ENCODE data around the gene DNM3.

DNM3 gene

DNA sequence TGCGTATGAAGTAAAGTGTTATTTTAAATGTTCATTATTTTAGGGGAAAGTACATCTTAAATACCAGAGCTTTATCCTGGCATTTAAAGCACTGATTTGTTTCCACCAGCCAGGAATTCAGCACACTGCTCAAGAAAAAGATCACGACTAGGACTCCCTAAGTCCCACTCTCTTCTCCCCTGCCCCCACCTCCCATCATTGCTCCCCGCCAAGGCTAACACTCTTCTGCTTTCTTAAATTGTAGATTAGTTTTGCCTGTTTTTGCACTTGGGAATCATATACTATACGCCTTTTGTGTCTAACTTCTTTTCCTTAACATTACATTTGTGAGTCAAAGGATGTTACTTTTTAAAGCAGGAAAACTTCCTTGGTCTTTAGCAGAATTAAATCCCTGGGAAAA is 541.7 kb downstream of the DNM3 start:
- no peak for DNase-seq

DNA sequence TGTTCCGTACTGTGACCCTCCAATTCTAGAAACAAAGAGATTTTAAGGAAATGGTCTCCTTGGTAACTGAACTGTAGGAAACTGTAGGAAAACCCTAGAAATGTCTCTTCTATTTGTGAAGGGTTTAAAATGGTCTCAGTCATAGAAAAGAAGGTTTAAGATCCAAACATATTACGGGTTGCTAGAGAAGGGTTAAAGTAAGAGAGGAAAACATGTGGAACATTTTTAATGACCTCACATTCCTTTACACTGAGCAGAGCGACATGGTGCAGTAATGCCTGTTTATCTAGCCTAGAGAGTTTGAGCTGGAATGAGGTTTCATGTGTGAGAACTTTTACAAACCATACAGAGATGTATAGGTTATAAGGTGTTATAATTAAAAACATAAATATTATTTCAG is 542.2 kb downstream of the DNM3 start:
- no peak for DNase-seq

DNA sequence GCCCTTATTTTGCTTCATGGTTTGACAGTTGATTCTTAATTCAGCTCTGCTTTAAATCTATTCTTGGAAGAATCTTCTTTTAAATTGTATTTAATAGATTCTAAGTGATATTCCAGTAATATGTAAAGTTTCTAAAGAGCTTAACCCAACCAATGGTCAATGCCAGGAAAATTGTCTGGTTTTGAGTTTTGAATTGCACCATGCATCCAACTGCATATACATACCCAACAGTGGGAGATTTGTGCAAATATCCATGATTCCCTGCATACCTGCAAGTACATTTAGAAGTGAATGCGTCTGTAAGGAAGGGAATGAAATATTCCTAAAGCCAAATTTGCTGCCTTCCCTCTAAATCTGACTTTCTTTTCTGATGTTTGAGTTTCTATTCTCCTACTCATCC is 543.4 kb downstream of the DNM3 start:
- no peak for DNase-seq

- DNase-seq: no peak
Measured at GRCh38 chr1:172386046-172386445, 544.7 kb downstream of the DNM3 start.

DNA sequence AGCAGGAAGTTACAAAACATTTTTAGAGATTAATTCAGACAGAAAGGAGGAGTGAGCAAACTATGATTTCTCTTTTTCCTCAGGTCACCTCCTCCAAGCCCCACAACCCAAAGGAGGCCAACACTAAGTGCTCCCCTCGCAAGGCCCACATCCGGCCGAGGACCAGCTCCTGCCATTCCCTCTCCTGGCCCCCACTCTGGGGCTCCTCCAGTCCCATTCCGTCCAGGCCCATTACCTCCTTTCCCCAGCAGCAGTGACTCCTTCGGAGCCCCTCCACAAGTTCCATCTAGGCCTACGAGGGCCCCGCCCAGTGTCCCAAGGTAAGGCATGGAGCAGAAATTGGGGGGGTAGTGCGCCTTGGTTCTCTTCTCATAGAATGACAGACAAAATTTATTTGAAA is 547.2 kb downstream of the DNM3 start:
- DNase-seq: no peak

DNA sequence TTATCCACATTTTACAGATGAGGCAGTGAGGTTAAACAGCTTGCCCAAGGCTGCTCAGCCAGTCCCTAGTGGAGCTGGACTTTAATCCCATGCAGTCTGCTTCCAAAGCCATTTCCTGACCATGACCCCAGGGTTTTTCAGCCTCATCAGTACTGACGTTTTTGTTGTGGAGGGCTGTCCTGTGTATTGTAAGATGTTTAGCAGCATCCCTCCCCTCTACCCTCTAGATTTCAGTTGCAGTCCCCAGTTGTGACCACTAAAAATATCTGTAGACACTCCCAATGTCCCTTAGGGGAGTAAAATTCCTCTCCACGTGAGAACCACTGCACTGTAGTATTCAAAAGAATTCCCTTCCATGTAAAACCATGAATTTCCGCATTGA is 549.0 kb downstream of the DNM3 start:
- DNase-seq: no peak

GRCh38 chr1:172390683-172391551 is 549.6 kb downstream of the DNM3 start:
- no peak for DNase-seq

GRCh38 chr1:172391976-172392375 is 550.7 kb downstream of the DNM3 start:
- no peak for DNase-seq

DNA sequence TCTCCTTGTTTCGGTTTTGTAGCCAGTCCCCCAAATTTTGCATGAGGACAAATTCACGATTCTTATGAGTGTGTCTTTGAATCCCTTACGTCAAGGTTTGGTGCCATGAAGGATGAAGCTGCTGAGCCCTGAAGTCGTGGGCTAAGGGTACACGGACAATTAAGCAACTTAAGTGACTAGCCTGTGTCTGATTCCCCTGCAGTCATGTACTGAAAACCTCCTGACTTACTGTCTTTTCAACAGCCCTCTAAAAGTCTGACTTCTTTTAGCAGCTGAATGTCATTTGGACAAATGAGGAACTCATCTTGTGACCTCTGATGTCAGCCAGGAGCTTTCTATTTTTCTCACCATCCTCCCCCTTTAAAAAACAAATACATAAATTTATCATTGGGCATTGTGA is 552.1 kb downstream of the DNM3 start:
- no peak for DNase-seq

- DNase-seq: no peak
Measured at GRCh38 chr1:172394141-172394751, 552.9 kb downstream of the DNM3 start.

DNA sequence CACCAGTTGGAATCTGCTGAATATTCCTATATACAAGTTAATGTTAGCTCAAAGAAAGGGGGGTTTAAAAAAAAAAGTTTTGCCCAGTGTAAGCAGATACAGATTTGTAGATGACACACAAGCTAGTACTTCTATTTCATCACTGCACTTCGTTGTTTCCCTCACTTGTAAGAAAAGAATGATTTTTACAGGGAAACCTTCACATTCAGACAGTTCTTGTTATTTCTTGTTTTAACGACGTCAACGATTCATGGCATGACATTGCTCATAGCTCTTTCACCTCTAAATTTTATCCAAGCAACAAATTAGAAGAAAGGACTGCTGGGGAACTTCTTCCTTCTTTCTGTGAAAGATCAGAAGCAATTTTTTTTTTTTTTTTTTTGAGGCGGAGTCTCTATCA is 553.5 kb downstream of the DNM3 start:
- DNase-seq: no peak

DNA sequence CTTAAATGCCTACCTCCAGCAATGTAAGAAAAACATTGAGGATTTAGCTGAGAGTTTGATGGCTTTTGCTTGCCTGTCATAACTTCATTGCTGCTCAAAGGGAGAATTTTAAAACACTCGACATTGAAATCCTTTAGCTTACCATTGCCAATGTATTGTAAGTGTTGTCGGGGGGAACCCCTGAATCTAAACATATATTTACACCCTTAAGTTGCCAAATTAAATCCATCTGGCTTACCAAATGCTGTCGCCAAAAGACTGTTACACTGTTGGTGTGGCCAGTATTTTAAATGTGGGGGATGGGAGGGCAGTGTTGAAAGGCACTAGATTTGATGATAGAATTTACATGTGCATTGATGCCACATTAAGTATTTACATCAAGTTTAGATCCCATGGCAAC is 554.3 kb downstream of the DNM3 start:
- DNase-seq: no peak

DNA sequence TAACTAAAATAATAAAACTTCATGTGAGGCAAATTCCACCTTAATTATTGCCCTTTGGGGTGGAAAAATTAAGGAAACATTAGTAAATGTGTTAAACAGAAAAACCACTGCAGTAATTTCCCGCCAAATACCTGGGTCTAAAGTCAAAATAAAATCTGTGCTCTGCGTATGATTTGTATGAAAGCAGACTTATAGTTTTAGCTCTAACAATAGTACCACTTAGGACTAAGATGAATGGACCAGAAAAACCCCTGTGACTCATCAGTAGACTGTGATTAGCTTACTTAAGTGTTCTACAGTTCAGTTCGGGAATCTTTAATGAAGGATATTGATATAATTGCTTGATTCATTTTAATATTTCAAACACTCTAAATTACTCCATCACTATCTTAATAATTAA is 555.9 kb downstream of the DNM3 start:
- no peak for DNase-seq

- DNase-seq: no peak
Measured at GRCh38 chr1:172397633-172398032, 556.3 kb downstream of the DNM3 start.

DNA sequence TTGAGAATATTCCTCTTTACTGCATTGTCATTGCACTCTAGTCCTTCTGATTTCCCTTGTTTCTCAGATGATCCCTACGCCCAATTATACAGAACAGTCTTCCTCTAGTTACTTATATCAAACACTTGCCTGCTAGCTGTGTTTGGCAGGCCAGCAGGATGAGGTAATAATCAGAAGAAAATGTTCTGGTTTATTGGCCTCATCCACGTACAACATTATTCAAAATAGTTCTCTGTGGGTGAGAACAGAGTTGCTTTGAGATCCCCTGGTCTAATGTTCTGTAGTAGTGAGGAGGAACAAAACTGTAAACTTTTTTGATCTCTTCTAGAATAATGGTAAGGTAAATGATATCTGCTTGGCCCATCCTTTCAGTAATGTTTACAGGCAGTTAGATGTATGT is 556.9 kb downstream of the DNM3 start:
- DNase-seq: no peak

DNA sequence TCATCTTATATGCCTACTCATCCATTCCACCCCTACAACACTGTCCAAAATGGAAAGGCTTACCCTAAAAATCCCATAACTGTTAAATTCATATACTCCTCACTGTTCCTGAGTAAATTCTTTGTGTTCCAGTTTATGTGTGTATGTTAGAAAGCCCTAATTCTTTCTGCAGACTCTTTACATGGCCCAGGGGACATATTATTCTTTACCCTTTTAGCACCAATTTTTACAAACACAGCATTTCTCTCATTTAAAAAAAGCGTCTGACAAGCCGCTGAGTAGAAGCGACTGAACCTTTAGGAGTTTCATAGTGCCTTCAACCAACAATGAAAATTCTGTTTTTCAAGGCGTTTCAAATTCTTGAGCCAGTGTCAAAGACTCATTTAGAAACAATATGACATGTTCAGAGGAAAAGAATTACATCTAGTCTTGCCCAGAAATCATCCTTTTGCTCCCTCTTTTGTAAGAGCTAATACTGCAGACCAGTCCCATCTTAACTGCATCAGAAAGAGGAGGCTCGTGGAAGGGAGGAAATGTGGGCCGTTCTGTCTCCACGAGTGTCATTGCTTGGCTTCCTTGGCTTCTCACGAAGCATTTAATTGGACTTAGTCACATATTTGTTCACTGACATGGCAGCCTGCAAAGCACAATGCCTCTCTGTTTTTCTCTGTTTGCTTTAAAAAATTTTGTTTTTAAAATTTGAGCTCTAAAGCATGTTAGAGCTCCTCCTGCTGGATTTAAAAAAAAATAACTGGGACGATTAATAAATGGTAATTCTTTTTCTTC is 557.9 kb downstream of the DNM3 start:
- no peak for DNase-seq

DNA sequence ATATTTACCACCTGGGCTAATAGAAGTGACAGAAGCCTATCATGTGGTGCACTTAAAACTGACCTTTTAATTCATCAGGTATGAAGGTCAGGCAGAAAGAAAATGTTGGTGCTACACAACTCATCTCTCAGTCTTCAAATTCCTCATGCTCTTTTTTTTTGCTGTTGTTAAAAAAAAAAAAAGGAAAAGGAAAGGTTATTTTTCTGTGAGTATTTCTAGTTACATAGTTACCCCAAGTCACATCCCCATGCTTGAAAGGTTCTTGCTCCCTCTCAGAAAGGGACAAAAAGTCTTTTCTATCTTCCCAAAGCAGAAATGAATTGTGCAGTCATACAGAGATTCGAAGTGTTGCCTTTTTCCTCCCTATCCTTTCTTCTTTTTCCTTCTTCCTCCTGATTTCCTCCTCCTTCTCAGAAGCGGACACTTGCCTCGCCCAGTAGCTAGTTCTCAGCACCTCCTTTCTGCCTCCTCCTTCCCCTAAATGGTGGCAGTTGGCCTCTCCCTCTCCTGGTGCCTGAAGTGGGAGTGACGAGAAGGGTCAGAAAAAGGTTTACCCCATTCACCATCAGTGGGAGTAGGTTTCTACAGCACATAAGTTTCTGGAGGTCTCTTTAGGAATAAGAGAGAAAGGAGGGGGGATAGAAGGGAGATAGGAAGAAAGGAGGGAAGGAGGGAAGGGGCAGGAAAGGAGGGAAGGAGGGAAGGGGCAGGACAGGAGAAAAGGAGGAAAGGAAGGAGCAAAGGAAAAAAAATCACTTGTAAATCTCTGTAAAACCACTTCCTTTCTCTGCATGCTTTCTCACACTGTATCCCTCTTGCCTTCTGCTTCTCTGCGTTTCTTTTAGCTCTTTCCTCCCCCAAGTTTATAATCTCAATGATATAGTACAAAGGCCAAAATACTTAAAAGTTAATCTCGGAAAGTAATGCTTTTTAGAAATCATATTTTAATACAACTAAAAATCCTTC is 558.7 kb downstream of the DNM3 start:
- no peak for DNase-seq

GRCh38 chr1:172400722-172401105 is 559.4 kb downstream of the DNM3 start:
- DNase-seq: no peak

DNA sequence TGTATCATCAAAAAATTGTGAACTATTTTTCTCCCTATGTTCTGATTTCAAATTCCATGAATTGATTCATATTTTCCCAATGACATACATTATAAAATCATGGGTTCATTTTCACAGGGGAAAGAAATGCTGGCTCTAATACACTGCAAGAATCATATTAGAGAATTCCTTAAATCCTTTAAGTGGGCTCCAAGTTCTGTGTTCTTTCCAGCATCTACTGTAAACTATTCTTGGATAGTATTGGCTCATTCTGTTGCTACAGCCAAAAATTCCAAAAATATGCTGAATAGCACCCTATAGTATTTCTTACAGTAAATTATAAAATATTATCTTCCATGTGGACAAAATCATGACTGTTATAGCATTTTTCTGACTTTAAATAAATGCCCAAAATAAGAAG is 560.2 kb downstream of the DNM3 start:
- DNase-seq: no peak

DNA sequence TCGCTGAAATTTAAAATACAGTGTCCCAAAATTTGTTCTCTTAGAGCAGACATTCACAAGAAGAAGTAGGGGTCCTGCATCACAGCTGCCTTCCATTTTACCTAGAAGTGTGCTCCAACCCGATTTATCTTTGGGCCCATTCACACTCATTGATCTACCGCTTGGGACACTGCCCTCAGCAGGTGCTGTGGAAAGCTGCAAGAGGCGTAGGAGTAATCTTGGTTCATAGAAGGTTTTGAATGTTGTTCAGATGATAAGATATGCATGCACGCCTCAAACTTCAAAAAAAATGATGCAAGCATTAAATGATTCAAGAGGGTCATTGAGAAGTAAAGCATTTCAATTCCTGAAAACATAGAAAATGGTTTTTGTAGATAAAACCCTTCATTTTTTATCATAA is 560.6 kb downstream of the DNM3 start:
- DNase-seq: no peak

DNA sequence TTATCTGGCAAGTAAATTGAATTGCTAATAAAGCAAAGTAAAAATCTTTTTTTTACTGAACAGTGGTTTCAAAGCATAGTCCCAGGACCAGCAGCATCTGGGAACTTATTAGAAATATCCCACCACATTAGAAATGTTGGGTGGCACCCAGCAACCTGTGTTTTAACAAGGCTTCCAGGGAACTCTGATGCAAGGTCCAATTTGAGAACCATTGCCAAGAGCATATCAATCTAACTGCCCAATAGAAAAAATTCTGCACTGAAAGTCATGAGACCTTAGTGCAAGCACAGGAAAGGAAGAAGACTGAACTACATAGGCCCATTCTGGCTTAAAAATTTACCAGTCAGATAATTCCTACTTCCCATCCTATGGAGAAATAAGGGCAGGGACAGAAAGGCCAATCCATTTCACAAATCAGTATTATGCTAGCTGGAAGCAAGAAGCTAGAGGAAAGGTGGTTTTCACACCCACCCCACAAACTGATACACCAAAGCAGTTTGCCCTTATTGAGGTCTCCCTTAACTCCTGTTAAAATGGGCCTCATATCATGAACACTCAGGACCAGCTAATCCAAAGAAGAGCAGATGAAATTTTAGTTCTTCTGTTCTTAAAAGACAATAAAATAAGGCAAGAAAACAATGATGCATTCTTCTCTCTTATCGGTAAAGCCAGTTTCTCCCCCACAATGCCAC is 561.7 kb downstream of the DNM3 start:
- no peak for DNase-seq

DNA sequence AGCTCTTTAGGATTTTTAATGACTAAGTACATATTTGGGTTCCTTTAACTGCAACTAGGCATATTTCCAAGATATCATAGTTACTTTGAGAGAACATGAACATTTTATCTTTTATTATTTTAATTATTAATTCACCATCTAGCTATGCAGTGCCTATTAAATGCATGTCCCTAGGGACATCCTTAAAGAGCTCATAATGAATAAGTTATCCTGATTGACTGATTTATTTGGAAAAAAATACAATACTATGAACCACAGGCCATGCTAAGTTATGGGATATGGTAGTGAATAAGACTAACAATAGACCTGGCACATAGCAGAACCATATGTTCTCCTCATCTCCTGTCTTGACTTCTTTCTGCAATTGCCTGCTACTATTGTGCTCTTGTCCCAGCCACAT is 562.8 kb downstream of the DNM3 start:
- DNase-seq: no peak

Measured in NCI-H510A (cell line).